CD4-positive, alpha-beta T cell (primary cell): ENCODE results near the gene FNBP1L. TPM values are rescaled to one million over a fixed set of nuclear protein-coding genes. Genes with fewer than 3 reads are reported as not detected.

Source experiments
- ATAC-seq: fragments of 200-7000 bp; cut with Tn5 transposase; one replicate; pipeline ENCODE4 v1.10.0; 2022; ENCODE audit warnings: mild to moderate bottlenecking; ENCODE audit not compliant: poor library complexity
- CTCF ChIA-PET: fragments of 350-600 bp; sonication (Branson Sonifier 250); formaldehyde crosslinking; loops from one replicate; lab custom pipeline; 2021; ENCODE audit warnings: antibody characterized with exemption, inconsistent platforms; lab: Charles Lee
- POLR2A ChIA-PET: fragments of 350-600 bp; sonication (Branson Sonifier 250); formaldehyde crosslinking; loops from one replicate; lab custom pipeline; 2021; ENCODE audit warnings: antibody characterized with exemption, inconsistent platforms; lab: Charles Lee
- DNase-seq, 14 experiments: peaks; one replicate each; pipeline ENCODE4 v3.0.0-alpha.2; 2013 to 2020; ENCODE audit warnings: mixed read lengths in 2 of 14
- H3K27ac ChIP-seq, 2 donors: one replicate each; pipeline versions ENCODE4 v1.5.1 to v1.7.0; 2013; ENCODE audit warnings: low read length in 2 of 2, low read depth in 1 of 2, mild to moderate bottlenecking in 1 of 2
- H3K27me3 ChIP-seq, 2 experiments: 1 replicate in 1 of 2; 2 replicates in 1 of 2; pipeline versions ENCODE4 v1.6.1 to v1.7.0; 2013; ENCODE audit warnings: low read length in 2 of 2, control low read depth in 1 of 2, mild to moderate bottlenecking in 1 of 2, moderate library complexity in 1 of 2; ENCODE audit not compliant: insufficient read depth in 2 of 2, control insufficient read depth in 1 of 2
- H3K36me3 ChIP-seq: one replicate; pipeline ENCODE4 v1.6.1; 2013; ENCODE audit warnings: low read length, control low read depth; ENCODE audit not compliant: insufficient read depth
- H3K4me1 ChIP-seq: one replicate; pipeline ENCODE4 v1.6.1; 2013; ENCODE audit warnings: low read length, control low read depth; ENCODE audit not compliant: insufficient read depth
- H3K4me3 ChIP-seq: one replicate; pipeline ENCODE4 v1.5.1; 2013; ENCODE audit warnings: mild to moderate bottlenecking, low read length, moderate library complexity
- H3K9me3 ChIP-seq, 2 experiments: 1 replicate in 1 of 2; 2 replicates in 1 of 2; pipeline versions ENCODE4 v1.6.1 to v1.7.0; 2013; ENCODE audit warnings: low read length in 2 of 2, mild to moderate bottlenecking in 2 of 2, control low read depth in 1 of 2, moderate library complexity in 1 of 2; ENCODE audit not compliant: control insufficient read depth in 1 of 2, insufficient read depth in 1 of 2
- H3K27ac Mint-ChIP-seq: one replicate; pipeline ENCODE4 v1.8.0; 2020; ENCODE audit warnings: mixed read lengths
- H3K27me3 Mint-ChIP-seq: one replicate; pipeline ENCODE4 v1.8.0; 2021; ENCODE audit warnings: mixed read lengths
- H3K36me3 Mint-ChIP-seq: one replicate; pipeline ENCODE4 v1.8.0; 2021; ENCODE audit warnings: low read depth, mixed read lengths
- H3K4me1 Mint-ChIP-seq: one replicate; pipeline ENCODE4 v1.8.0; 2021; ENCODE audit warnings: low read depth, mixed read lengths
- H3K4me3 Mint-ChIP-seq: one replicate; pipeline ENCODE4 v1.8.0; 2020; ENCODE audit warnings: mild to moderate bottlenecking, mixed read lengths
- H3K9me3 Mint-ChIP-seq: one replicate; pipeline ENCODE4 v1.8.0; 2020; ENCODE audit warnings: mixed read lengths
- intact Hi-C, 2 experiments: fragments of 100-400 bp; cut with DNase I in 1 of 2; cut with micrococcal nuclease in 1 of 2; formaldehyde crosslinking; loops; one replicate each; pipeline versions ENCODE4 v1.15.1 to v1.9.0; 2023 to 2025; cut with DNase I, micrococcal nuclease
- total RNA-seq, 174 experiments: library from RNA in 2 of 174; stranded (reverse) in 2 of 174; gene quantifications; one replicate each; pipeline ENCODE4 v1.2.3 and lab custom pipeline; 2021 to 2026
- TF ChIP-seq, protein P1 (sequence below): fragments of 200-600 bp; IDR thresholded peaks from one replicate; pipeline ENCODE4 v1.8.0; 2022; ENCODE audit warnings: antibody characterized with exemption, mild to moderate bottlenecking

The FNBP1L gene
- total RNA-seq, 2 experiments from 2014 or later, result 1.1 TPM

DNA sequence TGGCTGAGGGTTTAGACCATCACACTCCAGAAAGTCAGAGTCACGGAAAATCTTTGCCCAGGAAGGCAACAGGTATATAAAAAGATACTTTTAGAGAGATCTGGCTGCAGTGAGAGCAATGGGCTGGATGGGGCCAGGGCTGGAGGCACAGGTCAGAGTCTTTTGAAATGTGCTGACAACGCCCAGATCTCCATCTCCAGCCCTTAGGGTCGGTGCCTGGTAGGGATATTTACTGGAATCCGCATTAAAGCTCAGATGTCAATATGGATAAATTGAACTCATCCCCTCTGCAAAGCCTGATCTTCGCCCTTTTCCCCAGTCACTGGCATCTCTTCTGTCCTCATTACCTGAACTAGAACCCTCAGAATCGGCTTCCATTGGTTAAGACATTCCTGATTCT is 151.6 kb downstream of the FNBP1L start:
- DNase-seq, result no peak

GRCh38 chr1:93600663-93601062 is 152.7 kb downstream of the FNBP1L start:
- ChIA-PET POLR2A (no interaction called here), CTCF (no interaction called here)
- H3K27ac Mint-ChIP-seq, result no peak overlapping the region
- DNase-seq (no peak), ATAC-seq (no peak)
- H3K4me3 ChIP-seq, result no peak overlapping the region
- H3K27me3 Mint-ChIP-seq, result no peaks in the 10 kb centered on the region
- TF ChIP-seq, protein P1, sequence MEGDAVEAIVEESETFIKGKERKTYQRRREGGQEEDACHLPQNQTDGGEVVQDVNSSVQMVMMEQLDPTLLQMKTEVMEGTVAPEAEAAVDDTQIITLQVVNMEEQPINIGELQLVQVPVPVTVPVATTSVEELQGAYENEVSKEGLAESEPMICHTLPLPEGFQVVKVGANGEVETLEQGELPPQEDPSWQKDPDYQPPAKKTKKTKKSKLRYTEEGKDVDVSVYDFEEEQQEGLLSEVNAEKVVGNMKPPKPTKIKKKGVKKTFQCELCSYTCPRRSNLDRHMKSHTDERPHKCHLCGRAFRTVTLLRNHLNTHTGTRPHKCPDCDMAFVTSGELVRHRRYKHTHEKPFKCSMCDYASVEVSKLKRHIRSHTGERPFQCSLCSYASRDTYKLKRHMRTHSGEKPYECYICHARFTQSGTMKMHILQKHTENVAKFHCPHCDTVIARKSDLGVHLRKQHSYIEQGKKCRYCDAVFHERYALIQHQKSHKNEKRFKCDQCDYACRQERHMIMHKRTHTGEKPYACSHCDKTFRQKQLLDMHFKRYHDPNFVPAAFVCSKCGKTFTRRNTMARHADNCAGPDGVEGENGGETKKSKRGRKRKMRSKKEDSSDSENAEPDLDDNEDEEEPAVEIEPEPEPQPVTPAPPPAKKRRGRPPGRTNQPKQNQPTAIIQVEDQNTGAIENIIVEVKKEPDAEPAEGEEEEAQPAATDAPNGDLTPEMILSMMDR, result no peak
- H3K27me3 ChIP-seq, result no peaks in the 10 kb centered on the region
- intact Hi-C loops, result no loop called here
- H3K4me1 ChIP-seq, result no peaks in the 10 kb centered on the region
- no peaks in the 10 kb centered on the region for H3K9me3 ChIP-seq
- no peaks in the 10 kb centered on the region for H3K9me3 Mint-ChIP-seq
- no peak overlapping the region for H3K4me3 Mint-ChIP-seq
- no peaks in the 10 kb centered on the region for H3K36me3 Mint-ChIP-seq
- H3K27ac ChIP-seq, result no peak overlapping the region
- H3K4me1 Mint-ChIP-seq, result no peaks in the 10 kb centered on the region
- no peaks in the 10 kb centered on the region for H3K36me3 ChIP-seq

More for the DNA sequence above, 151.6 kb downstream of the FNBP1L start:
- H3K4me3 ChIP-seq, result no peak overlapping the region
- no peak overlapping the region for H3K4me3 Mint-ChIP-seq
- no peaks in the 10 kb centered on the region for H3K9me3 Mint-ChIP-seq
- H3K36me3 Mint-ChIP-seq, result no peaks in the 10 kb centered on the region
- H3K36me3 ChIP-seq, result no peaks in the 10 kb centered on the region
- H3K27ac ChIP-seq, result no peak overlapping the region
- H3K4me1 ChIP-seq, result no peaks in the 10 kb centered on the region
- POLR2A ChIA-PET, result no interaction called here
- ATAC-seq, result no peak
- no peaks in the 10 kb centered on the region for H3K9me3 ChIP-seq
- H3K27me3 Mint-ChIP-seq, result no peaks in the 10 kb centered on the region
- H3K4me1 Mint-ChIP-seq, result no peaks in the 10 kb centered on the region
- TF ChIP-seq, protein P1, result no peak
- H3K27ac Mint-ChIP-seq, result no peak overlapping the region
- intact Hi-C loops, result no loop called here
- CTCF ChIA-PET, result no interaction called here
- no peaks in the 10 kb centered on the region for H3K27me3 ChIP-seq

DNA sequence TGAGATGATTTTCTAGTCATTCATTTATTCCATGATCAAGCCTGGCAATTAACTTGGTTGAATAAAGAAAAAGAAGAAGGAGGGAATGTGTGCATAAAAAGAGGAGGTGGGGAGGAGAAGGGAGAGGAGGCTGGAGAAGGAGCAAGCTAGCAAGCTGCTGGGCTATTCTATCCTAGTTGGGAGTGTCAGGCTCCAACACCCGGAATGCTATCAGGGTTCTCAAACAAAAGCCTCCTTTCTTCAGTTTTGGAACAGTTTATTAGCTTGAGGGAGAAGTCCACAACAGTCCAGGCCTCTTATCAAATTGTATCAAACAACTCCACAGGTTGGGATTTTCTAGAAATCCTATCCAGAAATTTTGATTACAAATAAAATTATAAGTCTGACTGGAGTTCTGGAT is 153.8 kb downstream of the FNBP1L start:
- Mint-ChIP-seq H3K27ac (no peak overlapping the region), H3K27me3 (no peaks in the 10 kb centered on the region), H3K36me3 (no peaks in the 10 kb centered on the region), H3K4me1 (no peaks in the 10 kb centered on the region), H3K4me3 (no peak overlapping the region), H3K9me3 (no peaks in the 10 kb centered on the region)
- H3K27ac ChIP-seq, result no peak overlapping the region
- ATAC-seq (no peak), DNase-seq (no peak)
- TF ChIP-seq, protein P1, result no peak
- H3K36me3 ChIP-seq, result no peaks in the 10 kb centered on the region
- POLR2A ChIA-PET, result no interaction called here
- CTCF ChIA-PET, result no interaction called here
- no peaks in the 10 kb centered on the region for H3K4me1 ChIP-seq
- intact Hi-C loops, result no loop called here
- no peak overlapping the region for H3K4me3 ChIP-seq
- no peaks in the 10 kb centered on the region for H3K9me3 ChIP-seq
- no peaks in the 10 kb centered on the region for H3K27me3 ChIP-seq
